ENCODE results near the gene HS6ST3.
A peak's percentile ranks its signal among the peaks of the same experiment; 100 is the strongest.

HS6ST3 gene

DNA sequence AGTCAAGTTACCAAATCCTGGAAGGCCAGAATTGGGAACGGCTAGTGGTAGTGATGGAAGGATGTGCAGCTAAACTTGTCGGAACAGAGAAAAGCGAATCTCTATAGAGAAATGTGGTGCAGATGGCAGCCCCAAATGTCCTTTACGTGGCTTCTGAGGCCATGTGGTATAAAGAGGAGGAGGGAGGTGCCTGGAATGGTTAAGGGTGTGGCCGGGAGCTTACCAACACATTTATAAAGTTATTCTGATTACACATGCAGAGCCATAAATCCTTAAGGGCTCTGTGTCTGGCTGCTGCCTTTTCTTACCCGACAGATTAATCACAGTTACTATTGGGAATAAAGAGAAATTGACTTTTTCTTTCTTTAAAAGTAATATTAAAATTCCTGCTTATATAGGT, 714.3 kb downstream of the HS6ST3 start:
- H3K36me3 ChIP-seq (ENCODE audit: insufficient read depth, low read length): no peaks in the 10 kb centered on the region
- H3K27me3 ChIP-seq (ENCODE audit: control insufficient read depth, insufficient read depth, low read length): no peaks in the 10 kb centered on the region
- no peaks in the 10 kb centered on the region for H3K4me1 ChIP-seq (ENCODE audit: control insufficient read depth, insufficient read depth, low read length)

DNA sequence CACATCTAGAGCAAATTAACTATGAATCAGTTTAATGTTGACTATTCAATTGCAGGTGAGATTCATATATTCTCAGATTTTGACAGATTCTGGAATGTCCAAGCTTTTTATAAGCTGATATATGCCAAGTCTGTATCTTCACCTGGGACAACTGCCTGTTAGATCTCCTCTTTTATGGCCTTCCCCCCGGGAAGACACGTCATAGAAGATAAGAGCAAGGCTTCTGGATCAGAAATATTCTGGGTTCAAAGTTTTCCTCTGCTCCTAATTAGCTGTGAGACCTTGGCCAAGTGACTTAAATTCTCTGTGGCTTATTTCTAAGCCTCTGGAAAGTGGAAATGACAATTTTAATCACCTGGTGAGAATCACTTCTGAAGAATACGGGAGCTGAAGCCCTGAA, 716.8 kb downstream of the HS6ST3 start:
- Histone ChIP-seq H3K4me3 (ENCODE audit: low read length) (no peak overlapping the region), H3K27me3 (ENCODE audit: control insufficient read depth, insufficient read depth, low read length) (no peaks in the 10 kb centered on the region), H3K4me2 (ENCODE audit: low read length) (no peak overlapping the region), H3K9ac (ENCODE audit: low read depth, low read length) (no peak overlapping the region), H3K9me3 (replicated peaks; ENCODE audit: low read length) (no peaks in the 10 kb centered on the region), H3K4me1 (ENCODE audit: control insufficient read depth, insufficient read depth, low read length) (no peaks in the 10 kb centered on the region), H3K36me3 (ENCODE audit: insufficient read depth, low read length) (no peaks in the 10 kb centered on the region)

More for the DNA sequence above, 714.3 kb downstream of the HS6ST3 start:
- H3K4me2 ChIP-seq (ENCODE audit: low read length): no peak overlapping the region
- no peak overlapping the region for H3K4me3 ChIP-seq (ENCODE audit: low read length)
- no peak overlapping the region for H3K9ac ChIP-seq (ENCODE audit: low read depth, low read length)
- no peaks in the 10 kb centered on the region for H3K9me3 ChIP-seq (replicated peaks; ENCODE audit: low read length)

DNA sequence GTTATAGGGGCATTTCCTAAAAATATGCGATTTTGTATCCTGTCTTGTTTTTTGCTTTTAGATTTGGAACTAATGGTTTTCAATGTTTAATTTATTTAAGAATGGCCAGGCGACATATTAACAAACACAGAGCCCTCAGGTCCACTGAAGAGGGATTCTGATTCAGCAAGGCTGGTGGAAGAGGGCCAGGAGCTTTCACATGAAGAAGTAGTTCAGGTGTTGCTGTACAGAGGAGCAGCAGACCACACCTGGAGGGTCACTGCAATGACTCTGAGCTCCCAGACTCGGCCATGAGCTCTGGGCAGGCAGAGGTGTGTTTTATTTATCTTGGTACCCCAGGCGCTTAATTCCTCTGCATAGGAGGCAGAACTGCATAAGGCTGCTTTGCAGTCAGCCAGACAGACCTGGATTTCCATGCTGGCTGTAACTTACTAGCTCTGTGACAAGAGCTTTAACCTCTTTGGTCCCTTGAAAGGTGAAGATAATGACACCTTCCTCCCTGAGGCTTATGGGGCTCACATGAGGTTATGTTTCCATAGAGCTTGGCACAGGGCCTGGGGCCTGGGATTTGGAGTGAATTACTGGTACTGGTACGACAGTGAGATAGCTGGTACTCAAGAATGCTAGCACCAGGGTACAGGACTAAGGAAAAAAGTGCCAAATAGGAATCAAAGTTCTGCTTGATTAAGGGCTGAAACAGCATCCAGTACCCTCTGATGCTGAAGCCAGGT, 719.6 kb downstream of the HS6ST3 start:
- no peak overlapping the region for H3K9ac ChIP-seq (ENCODE audit: low read depth, low read length)

DNA sequence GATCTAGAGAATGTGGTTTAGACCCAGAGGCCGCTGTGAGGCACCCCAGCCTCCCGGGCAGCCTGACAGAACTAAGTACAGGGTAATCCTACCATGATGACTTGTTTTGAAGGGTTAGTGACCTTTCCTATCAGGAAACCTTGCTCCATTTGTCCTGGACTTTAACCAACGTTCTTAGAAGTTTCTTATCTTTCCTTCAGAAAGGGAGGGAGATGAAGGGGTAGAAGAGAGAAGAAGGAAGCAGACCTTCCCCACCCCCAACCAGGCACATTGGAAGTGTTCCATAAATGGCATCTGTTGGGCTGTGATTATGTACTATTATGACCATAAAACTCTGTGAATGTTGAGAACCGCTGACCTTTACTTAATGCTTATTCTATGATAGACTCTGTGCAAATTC, 720.2 kb downstream of the HS6ST3 start:
- no peaks in the 10 kb centered on the region for H3K4me1 ChIP-seq (ENCODE audit: control insufficient read depth, insufficient read depth, low read length)
- no peaks in the 10 kb centered on the region for H3K36me3 ChIP-seq (ENCODE audit: insufficient read depth, low read length)
- H3K4me2 ChIP-seq (ENCODE audit: low read length): no peak overlapping the region
- H3K9me3 ChIP-seq (replicated peaks; ENCODE audit: low read length): no peaks in the 10 kb centered on the region
- H3K9ac ChIP-seq (ENCODE audit: low read depth, low read length): no peak overlapping the region
- no peak overlapping the region for H3K4me3 ChIP-seq (ENCODE audit: low read length)
- no peaks in the 10 kb centered on the region for H3K27me3 ChIP-seq (ENCODE audit: control insufficient read depth, insufficient read depth, low read length)

More for the DNA sequence above, 719.6 kb downstream of the HS6ST3 start:
- H3K9me3 ChIP-seq (replicated peaks; ENCODE audit: low read length): no peaks in the 10 kb centered on the region
- no peaks in the 10 kb centered on the region for H3K27me3 ChIP-seq (ENCODE audit: control insufficient read depth, insufficient read depth, low read length)
- no peak overlapping the region for H3K4me2 ChIP-seq (ENCODE audit: low read length)
- no peaks in the 10 kb centered on the region for H3K4me1 ChIP-seq (ENCODE audit: control insufficient read depth, insufficient read depth, low read length)
- H3K4me3 ChIP-seq (ENCODE audit: low read length): no peak overlapping the region
- no peaks in the 10 kb centered on the region for H3K36me3 ChIP-seq (ENCODE audit: insufficient read depth, low read length)

DNA sequence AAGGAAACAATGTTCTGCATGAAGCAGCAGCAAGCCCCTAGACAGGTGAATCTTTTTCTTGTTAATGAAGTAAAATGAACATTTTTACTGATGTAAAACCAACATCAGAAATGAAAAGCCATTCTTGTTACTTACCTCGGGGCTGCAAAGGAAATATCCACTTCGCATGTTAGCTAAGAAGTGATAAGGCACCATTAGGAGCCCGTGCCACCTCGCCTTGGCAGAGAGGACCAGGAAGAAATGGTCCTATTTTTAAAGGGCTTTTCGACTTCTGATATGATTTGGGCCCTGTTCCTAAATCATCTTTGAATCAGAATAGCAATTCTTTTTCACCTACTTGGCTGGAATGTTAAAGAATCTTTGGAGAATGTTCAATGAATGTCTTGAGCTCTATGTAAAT, 721.1 kb downstream of the HS6ST3 start:
- Histone ChIP-seq H3K4me1 (ENCODE audit: control insufficient read depth, insufficient read depth, low read length) (peaks cover 6% of the 10 kb centered on the region), H3K9ac (ENCODE audit: low read depth, low read length) (no peak overlapping the region), H3K27me3 (ENCODE audit: control insufficient read depth, insufficient read depth, low read length) (no peaks in the 10 kb centered on the region), H3K9me3 (replicated peaks; ENCODE audit: low read length) (no peaks in the 10 kb centered on the region), H3K4me3 (ENCODE audit: low read length) (no peak overlapping the region), H3K4me2 (ENCODE audit: low read length) (no peak overlapping the region), H3K36me3 (ENCODE audit: insufficient read depth, low read length) (no peaks in the 10 kb centered on the region)

DNA sequence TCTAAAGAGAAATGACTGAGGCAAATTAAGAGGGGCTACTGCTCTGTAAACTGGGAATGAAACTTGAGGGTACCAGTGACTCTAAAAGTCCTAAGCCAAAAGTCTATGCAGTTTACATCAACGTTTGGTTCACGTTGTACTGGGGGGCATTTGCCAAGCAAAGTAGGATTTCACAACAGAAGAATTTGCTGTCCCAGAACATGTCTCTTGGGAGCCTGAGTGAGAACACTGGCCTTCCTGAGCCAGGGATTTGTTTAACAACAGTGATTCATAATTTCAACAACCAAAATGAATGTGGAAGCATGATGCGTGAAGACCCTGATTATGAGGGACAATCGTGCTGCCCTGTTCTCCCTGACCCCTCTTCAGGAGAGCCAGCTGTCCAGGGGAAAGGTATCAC, 726.4 kb downstream of the HS6ST3 start:
- no peak overlapping the region for H3K4me3 ChIP-seq (ENCODE audit: low read length)
- H3K9me3 ChIP-seq (replicated peaks; ENCODE audit: low read length): no peaks in the 10 kb centered on the region
- peak overlapping the region; percentile 27 for H3K4me2 ChIP-seq (ENCODE audit: low read length)
- H3K4me1 ChIP-seq (ENCODE audit: control insufficient read depth, insufficient read depth, low read length): peaks cover 27% of the 10 kb centered on the region
- H3K9ac ChIP-seq (ENCODE audit: low read depth, low read length): no peak overlapping the region
- no peaks in the 10 kb centered on the region for H3K27me3 ChIP-seq (ENCODE audit: control insufficient read depth, insufficient read depth, low read length)
- no peaks in the 10 kb centered on the region for H3K36me3 ChIP-seq (ENCODE audit: insufficient read depth, low read length)

DNA sequence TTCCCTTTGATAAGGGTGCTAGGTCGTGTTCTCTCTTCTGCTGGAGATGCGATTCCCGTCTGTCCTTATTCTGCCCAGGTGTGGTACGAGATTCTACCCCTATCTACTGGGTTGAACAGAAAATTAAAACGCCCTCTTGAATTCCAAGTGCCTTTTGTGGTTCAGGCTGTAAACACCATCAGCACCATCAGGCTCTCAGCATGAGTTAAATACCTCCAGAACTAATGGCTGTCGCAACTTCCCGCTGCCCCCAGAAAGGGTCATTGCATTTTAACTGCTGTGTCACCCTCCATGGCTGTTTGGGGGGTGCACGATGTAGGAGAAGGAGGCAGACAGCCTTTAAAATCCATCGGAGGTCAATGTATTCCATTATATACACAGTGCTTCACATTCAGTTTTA, 727.0 kb downstream of the HS6ST3 start:
- no peaks in the 10 kb centered on the region for H3K36me3 ChIP-seq (ENCODE audit: insufficient read depth, low read length)
- H3K9me3 ChIP-seq (replicated peaks; ENCODE audit: low read length): no peaks in the 10 kb centered on the region
- H3K4me2 ChIP-seq (ENCODE audit: low read length): peak overlapping the region; percentile 27
- peaks cover 33% of the 10 kb centered on the region for H3K4me1 ChIP-seq (ENCODE audit: control insufficient read depth, insufficient read depth, low read length)
- H3K4me3 ChIP-seq (ENCODE audit: low read length): no peak overlapping the region
- no peaks in the 10 kb centered on the region for H3K27me3 ChIP-seq (ENCODE audit: control insufficient read depth, insufficient read depth, low read length)
- H3K9ac ChIP-seq (ENCODE audit: low read depth, low read length): no peak overlapping the region

DNA sequence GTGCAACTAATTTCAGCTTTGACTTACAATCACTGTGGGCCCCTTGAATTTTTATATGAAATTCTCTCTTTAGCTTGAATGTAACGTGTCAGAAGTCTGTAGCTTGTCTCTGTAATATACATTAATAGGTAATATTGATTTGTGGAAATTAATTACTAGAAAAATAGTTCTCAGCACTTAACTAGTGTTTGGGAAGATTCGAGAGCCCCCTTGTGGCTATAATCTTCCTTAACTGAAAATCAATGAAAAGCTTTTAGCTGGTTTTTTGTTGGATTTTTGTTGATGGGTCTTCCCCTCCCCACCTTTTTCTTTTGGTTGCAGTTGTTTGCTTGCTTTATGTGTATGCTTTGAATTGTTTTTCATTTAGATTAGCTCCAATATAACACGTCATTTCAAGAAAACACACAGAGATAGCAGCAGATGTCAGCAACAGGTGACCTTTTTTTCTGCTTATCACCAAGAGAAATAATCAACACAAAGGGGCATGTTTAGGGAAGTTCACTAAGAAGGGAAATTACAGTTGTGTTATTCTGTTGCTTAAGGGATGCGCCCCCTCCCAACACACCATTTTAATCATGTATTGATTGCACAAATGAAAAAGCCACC, 727.5 kb downstream of the HS6ST3 start:
- H3K4me3 ChIP-seq (ENCODE audit: low read length): no peak overlapping the region
- peaks cover 38% of the 10 kb centered on the region for H3K4me1 ChIP-seq (ENCODE audit: control insufficient read depth, insufficient read depth, low read length)
- H3K36me3 ChIP-seq (ENCODE audit: insufficient read depth, low read length): no peaks in the 10 kb centered on the region
- no peak overlapping the region for H3K9ac ChIP-seq (ENCODE audit: low read depth, low read length)
- no peaks in the 10 kb centered on the region for H3K9me3 ChIP-seq (replicated peaks; ENCODE audit: low read length)
- no peak overlapping the region for H3K4me2 ChIP-seq (ENCODE audit: low read length)
- H3K27me3 ChIP-seq (ENCODE audit: control insufficient read depth, insufficient read depth, low read length): no peaks in the 10 kb centered on the region

DNA sequence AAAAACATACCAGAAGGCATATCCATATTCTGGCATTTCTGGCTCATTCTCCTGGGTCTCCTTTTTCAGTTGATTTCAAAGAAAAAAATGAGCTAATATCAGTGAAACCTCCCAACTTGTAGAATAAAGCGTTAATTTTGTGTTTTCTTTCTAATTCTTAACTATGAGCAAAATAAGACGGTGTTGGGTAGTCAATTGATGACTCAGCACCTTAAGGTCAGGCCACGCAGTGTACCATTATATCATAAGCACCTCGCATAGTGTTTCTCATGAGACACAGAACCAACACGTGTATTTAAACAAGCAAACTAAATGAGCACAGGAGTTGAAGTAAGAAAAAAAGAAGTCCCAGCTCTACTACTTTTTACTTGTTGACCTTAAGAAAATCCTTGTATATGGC, 729.5 kb downstream of the HS6ST3 start:
- Histone ChIP-seq H3K4me1 (ENCODE audit: control insufficient read depth, insufficient read depth, low read length) (peaks cover 41% of the 10 kb centered on the region), H3K9ac (ENCODE audit: low read depth, low read length) (no peak overlapping the region), H3K36me3 (ENCODE audit: insufficient read depth, low read length) (no peaks in the 10 kb centered on the region), H3K9me3 (replicated peaks; ENCODE audit: low read length) (no peaks in the 10 kb centered on the region), H3K4me2 (ENCODE audit: low read length) (no peak overlapping the region), H3K4me3 (ENCODE audit: low read length) (no peak overlapping the region), H3K27me3 (ENCODE audit: control insufficient read depth, insufficient read depth, low read length) (no peaks in the 10 kb centered on the region)

DNA sequence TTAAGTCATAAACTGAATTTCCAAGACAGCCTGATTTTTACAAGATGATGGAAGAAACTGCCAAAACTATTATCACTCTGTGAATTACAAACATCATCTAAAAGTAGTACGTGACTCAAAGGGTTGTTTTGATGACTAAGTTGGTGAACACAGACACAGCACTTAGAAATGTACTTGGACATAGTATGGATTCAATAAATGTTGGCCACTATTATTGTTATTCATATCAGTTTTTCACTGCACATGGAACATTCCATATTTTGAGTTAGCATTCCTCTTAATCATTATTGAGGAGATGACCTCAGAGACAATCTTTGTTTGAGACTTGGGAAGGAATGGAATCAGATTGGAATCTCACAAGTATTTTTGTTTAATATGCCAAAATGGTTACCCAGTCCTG, 731.5 kb downstream of the HS6ST3 start:
- H3K4me2 ChIP-seq (ENCODE audit: low read length): peak overlapping the region; percentile 15
- H3K36me3 ChIP-seq (ENCODE audit: insufficient read depth, low read length): no peaks in the 10 kb centered on the region
- H3K4me1 ChIP-seq (ENCODE audit: control insufficient read depth, insufficient read depth, low read length): peaks cover 31% of the 10 kb centered on the region
- H3K27me3 ChIP-seq (ENCODE audit: control insufficient read depth, insufficient read depth, low read length): no peaks in the 10 kb centered on the region
- H3K4me3 ChIP-seq (ENCODE audit: low read length): no peak overlapping the region
- H3K9me3 ChIP-seq (replicated peaks; ENCODE audit: low read length): no peaks in the 10 kb centered on the region
- H3K9ac ChIP-seq (ENCODE audit: low read depth, low read length): no peak overlapping the region

DNA sequence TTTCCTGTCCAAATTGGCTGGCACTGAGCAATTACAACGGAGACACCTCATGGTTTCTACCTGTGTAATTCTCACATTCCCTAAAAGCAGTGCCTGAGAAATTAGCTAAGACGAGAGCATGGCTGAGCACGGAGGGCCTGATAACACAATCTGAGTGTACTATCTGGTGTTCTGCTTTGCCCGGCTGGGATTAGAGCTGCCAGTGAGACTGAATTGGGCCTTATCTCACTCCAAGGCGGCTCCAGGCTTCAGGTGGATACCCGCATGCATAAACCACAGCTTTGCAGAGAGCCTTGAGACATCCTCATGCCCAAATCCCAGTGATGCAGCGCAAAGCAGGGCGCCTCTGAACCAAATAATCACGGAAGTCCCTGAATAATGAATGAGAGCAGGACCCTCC, 732.1 kb downstream of the HS6ST3 start:
- H3K4me2 ChIP-seq (ENCODE audit: low read length): peak overlapping the region; percentile 15
- no peaks in the 10 kb centered on the region for H3K27me3 ChIP-seq (ENCODE audit: control insufficient read depth, insufficient read depth, low read length)
- no peaks in the 10 kb centered on the region for H3K9me3 ChIP-seq (replicated peaks; ENCODE audit: low read length)
- H3K4me1 ChIP-seq (ENCODE audit: control insufficient read depth, insufficient read depth, low read length): peaks cover 25% of the 10 kb centered on the region
- no peak overlapping the region for H3K4me3 ChIP-seq (ENCODE audit: low read length)
- no peaks in the 10 kb centered on the region for H3K36me3 ChIP-seq (ENCODE audit: insufficient read depth, low read length)
- no peak overlapping the region for H3K9ac ChIP-seq (ENCODE audit: low read depth, low read length)

DNA sequence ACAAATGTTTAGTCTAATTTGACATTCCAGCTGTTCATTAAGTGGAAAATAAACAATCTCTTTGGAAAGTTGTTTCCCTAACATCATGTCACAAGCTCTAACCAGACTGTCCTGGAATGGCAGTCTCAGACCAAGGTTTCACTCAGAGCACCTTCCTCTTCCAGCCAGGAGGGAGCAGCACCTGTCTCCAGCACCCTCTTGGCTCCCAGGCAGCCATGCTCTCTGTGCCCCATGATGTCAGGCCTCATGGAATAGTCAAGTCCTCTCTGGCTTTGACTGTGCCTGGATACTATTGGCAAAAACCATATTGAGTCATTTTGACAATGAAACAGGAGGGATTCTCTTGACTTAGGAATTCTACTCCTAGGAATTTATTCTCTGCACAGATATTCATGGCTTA, 733.0 kb downstream of the HS6ST3 start:
- Histone ChIP-seq H3K4me1 (ENCODE audit: control insufficient read depth, insufficient read depth, low read length) (peaks cover 22% of the 10 kb centered on the region), H3K36me3 (ENCODE audit: insufficient read depth, low read length) (no peaks in the 10 kb centered on the region), H3K27me3 (ENCODE audit: control insufficient read depth, insufficient read depth, low read length) (no peaks in the 10 kb centered on the region), H3K4me3 (ENCODE audit: low read length) (no peak overlapping the region), H3K9ac (ENCODE audit: low read depth, low read length) (no peak overlapping the region), H3K4me2 (ENCODE audit: low read length) (no peak overlapping the region), H3K9me3 (replicated peaks; ENCODE audit: low read length) (no peaks in the 10 kb centered on the region)
